ENCODE results near the gene MASP2.

MASP2 gene

GRCh38 chr1:10989095-10989494 is 57.9 kb downstream of the MASP2 start:
- TF ChIP-seq, protein P1, sequence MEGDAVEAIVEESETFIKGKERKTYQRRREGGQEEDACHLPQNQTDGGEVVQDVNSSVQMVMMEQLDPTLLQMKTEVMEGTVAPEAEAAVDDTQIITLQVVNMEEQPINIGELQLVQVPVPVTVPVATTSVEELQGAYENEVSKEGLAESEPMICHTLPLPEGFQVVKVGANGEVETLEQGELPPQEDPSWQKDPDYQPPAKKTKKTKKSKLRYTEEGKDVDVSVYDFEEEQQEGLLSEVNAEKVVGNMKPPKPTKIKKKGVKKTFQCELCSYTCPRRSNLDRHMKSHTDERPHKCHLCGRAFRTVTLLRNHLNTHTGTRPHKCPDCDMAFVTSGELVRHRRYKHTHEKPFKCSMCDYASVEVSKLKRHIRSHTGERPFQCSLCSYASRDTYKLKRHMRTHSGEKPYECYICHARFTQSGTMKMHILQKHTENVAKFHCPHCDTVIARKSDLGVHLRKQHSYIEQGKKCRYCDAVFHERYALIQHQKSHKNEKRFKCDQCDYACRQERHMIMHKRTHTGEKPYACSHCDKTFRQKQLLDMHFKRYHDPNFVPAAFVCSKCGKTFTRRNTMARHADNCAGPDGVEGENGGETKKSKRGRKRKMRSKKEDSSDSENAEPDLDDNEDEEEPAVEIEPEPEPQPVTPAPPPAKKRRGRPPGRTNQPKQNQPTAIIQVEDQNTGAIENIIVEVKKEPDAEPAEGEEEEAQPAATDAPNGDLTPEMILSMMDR (IDR thresholded peaks at IDR 0.05; ENCODE audit: low read depth, low read length): no peak
- in situ Hi-C loops (cut with HindIII; ENCODE audit: low sequenced_read_pairs): no loop called here

GRCh38 chr1:10987840-10988417 is 59.1 kb downstream of the MASP2 start:
- no peak overlapping the region for H3K4me3 ChIP-seq (ENCODE audit: low read depth, low read length)
- in situ Hi-C loops (cut with HindIII; ENCODE audit: low sequenced_read_pairs): no loop called here
- no peak for DNase-seq (ENCODE audit: low read depth, low spot score)
- TF ChIP-seq, protein P1 (IDR thresholded peaks at IDR 0.05; ENCODE audit: low read depth, low read length): no peak

More at GRCh38 chr1:10989095-10989494, 57.9 kb downstream of the MASP2 start:
- no peak overlapping the region for H3K4me3 ChIP-seq (ENCODE audit: low read depth, low read length)
- DNase-seq (ENCODE audit: low read depth, low spot score): no peak

GRCh38 chr1:10986525-10986890 is 60.5 kb downstream of the MASP2 start:
- in situ Hi-C loops (cut with HindIII; ENCODE audit: low sequenced_read_pairs): no loop called here
- H3K4me3 ChIP-seq (ENCODE audit: low read depth, low read length): no peak overlapping the region
- DNase-seq (ENCODE audit: low read depth, low spot score): no peak
- TF ChIP-seq, protein P1 (IDR thresholded peaks at IDR 0.05; ENCODE audit: low read depth, low read length): no peak

GRCh38 chr1:10980841-10981727 is 66.0 kb downstream of the MASP2 start:
- DNase-seq (ENCODE audit: low read depth, low spot score): no peak
- TF ChIP-seq, protein P1 (IDR thresholded peaks at IDR 0.05; ENCODE audit: low read depth, low read length): no peak
- in situ Hi-C loops (cut with HindIII; ENCODE audit: low sequenced_read_pairs): no loop called here
- H3K4me3 ChIP-seq (ENCODE audit: low read depth, low read length): no peak overlapping the region

GRCh38 chr1:10980094-10980577 is 66.9 kb downstream of the MASP2 start:
- in situ Hi-C loops (cut with HindIII; ENCODE audit: low sequenced_read_pairs): no loop called here
- TF ChIP-seq, protein P1 (IDR thresholded peaks at IDR 0.05; ENCODE audit: low read depth, low read length): peak; percentile 48
- no peak overlapping the region for H3K4me3 ChIP-seq (ENCODE audit: low read depth, low read length)
- DNase-seq (ENCODE audit: low read depth, low spot score): peak; percentile 75

DNA sequence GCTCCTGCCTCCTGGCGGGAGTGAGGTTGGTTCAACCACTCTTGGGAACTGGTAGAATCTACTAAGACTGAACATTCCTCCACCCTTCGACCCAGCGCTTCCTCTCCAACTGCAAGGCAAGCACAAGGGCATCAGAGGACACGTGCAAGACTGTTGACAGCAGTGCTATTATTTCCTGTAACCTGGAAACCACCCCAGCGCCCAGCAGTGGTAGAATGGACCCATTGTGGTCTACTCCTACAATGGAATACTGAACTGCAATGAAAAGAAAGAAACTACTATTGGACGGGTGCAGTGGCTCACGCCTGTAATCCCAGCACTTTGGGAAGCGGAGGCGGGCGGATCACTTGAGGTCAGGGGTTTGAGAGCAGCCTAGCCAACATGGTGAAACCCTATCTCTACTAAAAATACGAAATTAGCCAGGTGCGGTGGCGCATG is 67.5 kb downstream of the MASP2 start:
- in situ Hi-C loops (cut with HindIII; ENCODE audit: low sequenced_read_pairs): no loop called here

More for the DNA sequence above, 67.5 kb downstream of the MASP2 start:
- H3K4me3 ChIP-seq (ENCODE audit: low read depth, low read length): no peak overlapping the region
- DNase-seq (ENCODE audit: low read depth, low spot score): no peak
- TF ChIP-seq, protein P1 (IDR thresholded peaks at IDR 0.05; ENCODE audit: low read depth, low read length): no peak
